GM12892 (cell line): Measurements from ENCODE around the gene CHST8.

ENCODE experiments used
- DNase-seq: peaks from one replicate; pipeline ENCODE4 v3.0.0; 2011; ENCODE audit not compliant: insufficient read length
- FAIRE-seq: peaks from 2 replicates; lab custom pipeline; 2011; peaks lifted over from hg19 to GRCh38; lab: Jason Lieb, UNC
- POLR2A ChIP-seq: IDR thresholded peaks from 2 replicates; pipeline ENCODE4 v1.6.1; 2011; ENCODE audit warnings: low read depth, low read length, control low read depth
- POLR2AphosphoS5 ChIP-seq: IDR thresholded peaks from 2 replicates; pipeline ENCODE4 v1.6.1; 2011; ENCODE audit warnings: low read depth, low read length, control low read depth
- TAF1 ChIP-seq: IDR thresholded peaks from 2 replicates; pipeline ENCODE4 v1.6.1; 2011; ENCODE audit warnings: low read depth, mild to moderate bottlenecking, control low read depth, low read length, borderline replicate concordance

The CHST8 gene

DNA sequence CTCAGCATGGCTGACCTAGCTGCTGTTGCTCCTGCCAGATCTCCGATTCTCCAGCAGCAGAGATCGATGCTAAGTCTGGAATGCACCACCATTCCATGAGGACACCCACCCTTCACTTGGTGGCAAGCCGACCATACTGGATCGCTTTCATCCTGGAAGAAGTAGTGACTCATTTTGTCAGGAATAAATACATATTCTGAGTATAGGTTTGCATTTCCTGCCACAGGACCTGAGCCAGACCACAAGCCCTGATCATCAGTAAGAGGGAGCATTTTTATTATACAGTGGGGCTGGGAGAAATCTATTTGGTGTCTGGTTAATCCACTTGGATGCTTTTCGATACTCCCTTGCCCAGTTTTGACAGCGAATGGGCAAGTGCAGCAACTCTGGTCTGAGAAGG, 164.0 kb downstream of the CHST8 start:
- FAIRE-seq (no peak), DNase-seq (no peak)
- no peak for TF ChIP-seq TAF1
- TF ChIP-seq POLR2AphosphoS5 = no peak
- no peak for TF ChIP-seq POLR2A

DNA sequence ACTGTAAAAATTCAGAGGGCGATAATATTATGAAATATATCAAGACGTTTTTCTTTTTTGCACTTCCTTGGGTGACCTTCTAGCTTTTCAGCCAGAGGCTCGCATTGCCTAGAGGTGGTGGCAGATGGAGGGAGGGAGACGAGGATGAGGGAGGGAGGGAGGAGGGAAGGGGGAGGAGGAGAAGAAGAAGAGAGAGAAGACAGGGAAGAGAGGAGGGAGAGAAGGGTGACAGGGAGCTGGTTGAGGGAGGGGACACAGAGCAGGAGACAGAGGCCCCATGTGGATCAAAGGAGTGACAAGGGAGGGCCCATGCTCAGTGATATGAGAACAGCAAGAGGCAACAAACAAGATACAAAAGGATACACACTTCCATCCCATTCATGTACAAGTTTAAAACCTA, 166.9 kb downstream of the CHST8 start:
- FAIRE-seq = no peak
- no peak for TF ChIP-seq TAF1
- TF ChIP-seq POLR2AphosphoS5 = no peak
- TF ChIP-seq POLR2A = no peak
- DNase-seq = no peak

- FAIRE-seq (no peak), DNase-seq (no peak)
- TF ChIP-seq TAF1 (no peak), POLR2AphosphoS5 (no peak), POLR2A (no peak)
Observed at GRCh38 chr19:33789344-33789743, 167.6 kb downstream of the CHST8 start.

DNA sequence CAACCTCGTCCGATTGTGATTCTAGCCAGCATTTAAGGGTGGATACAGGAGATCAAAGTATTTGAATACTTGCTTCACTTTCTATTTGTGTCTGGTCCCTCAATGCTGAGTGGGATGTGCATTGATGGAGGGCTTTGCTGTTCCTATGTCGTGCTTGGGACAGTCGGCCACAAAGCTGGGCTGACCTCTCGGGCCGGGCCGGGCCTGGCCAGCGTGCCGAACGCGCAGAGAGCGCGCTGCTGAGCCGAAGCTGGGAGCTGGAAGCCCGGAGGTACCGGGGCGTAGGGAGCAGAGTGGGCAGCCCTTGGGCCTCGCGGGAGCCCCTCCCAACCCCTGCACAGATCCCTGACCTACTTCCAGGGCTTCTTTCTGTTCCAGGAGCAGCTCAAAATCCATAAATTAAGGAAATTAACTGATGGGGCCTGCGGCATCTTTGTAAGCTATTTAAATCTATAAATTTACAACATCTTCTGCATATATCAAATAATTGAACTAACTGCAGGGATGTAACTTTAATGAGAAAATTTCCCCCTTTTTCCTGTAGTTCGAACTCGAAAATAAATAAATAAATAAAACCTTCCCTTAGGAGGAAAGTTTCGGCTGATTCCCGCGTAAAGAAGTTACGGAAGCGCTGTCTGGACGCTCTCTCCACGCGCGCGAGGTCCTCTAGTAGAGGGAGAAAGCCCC, 173.1 kb downstream of the CHST8 start:
- TF ChIP-seq POLR2A = no peak
- TF ChIP-seq POLR2AphosphoS5 = no peak
- TF ChIP-seq TAF1 = no peak
- DNase-seq (no peak), FAIRE-seq (no peak)

- TF ChIP-seq POLR2A = no peak
- TF ChIP-seq POLR2AphosphoS5 = no peak
- TF ChIP-seq TAF1 = no peak
- no peak for FAIRE-seq
- DNase-seq = peak; percentile 61
Observed at GRCh38 chr19:33795370-33796163, 173.8 kb downstream of the CHST8 start.

DNA sequence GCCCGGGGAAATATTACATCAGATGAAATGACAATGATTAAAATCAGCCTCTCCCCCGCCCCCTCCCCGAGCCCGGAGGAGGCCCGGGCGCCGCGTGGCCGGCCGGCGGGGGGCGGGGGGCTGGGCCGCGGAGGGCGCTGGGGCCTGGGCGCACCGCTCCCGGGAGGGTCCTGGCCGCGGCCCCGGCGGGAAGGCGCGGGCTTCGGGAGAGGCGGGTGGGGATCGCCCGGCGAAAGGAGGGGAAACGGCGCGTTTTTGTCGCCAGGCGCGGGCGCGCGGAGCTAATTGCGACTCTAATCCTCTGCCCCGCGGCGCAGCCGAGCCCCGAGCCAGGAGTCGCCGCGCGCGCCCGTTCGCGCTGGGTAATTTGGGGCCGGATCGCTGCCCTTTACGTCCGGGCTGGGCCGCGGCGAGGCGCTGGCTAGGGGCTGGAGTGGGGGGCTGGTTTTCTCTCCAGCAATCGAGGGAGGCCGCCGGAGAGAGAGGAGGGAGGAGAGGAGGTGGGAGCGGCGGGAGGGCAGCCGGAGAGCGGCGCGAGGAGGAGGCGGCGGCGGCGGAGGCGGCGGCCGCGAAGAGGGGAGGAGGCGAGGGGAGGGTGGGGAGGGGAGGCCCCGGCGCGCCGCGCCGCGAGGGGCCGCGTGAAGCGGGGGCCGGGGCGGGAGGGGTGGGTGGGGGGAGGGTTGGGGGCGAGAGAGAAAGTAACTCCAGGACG, 174.6 kb downstream of the CHST8 start, which contains the start of gene KCTD15:
KCTD15 (plus strand) TSS at position 707 of the 712 bp plus-strand sequence. CDS start 3,585 bp downstream, outside the sequence.
- TF ChIP-seq TAF1 (no peak), POLR2A (no peak), POLR2AphosphoS5 (no peak)
- DNase-seq = no peak
- FAIRE-seq = no peak

DNA sequence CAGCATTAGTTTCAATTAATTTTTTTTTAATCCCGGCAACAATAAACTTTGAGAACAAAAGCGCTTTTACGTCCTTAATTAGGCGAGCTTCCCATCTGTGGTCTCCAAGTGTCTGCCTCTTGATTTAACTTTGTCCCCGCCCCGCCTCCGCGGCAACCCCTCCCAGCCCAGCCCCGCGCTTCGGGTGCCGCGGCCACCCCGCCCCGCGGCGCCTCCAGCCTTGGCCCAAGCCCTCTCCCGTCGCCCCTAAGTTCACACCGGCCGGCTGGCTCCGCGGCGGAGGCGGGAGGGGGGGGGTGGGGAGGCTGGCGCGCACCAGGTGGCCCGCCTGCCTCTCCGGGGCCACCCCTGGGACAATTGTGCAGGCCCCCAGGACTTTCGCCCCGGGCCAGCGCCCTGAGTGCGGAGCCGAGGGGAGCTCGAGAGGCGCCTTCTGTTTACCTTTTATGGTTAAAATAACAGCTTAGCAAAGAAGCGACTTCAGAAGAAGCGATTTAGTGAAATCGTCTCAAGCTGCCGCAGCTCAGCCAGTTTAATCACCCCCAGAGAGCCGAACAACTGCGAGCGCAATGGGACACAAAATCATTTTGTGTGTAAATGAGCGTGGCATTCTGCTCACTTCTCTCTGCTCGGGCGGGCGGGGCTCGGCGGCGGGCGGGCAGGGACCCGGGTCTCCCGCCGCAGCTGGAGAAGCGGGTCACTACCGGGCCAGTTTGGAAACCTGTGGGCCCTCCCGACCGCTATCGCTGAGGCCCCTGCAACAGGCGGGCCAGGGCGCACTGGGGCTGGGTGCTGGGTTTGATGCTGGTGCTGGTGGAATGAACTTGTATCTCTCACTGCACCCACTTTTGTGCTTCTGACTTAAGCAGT, 176.3 kb downstream of the CHST8 start:
- TF ChIP-seq POLR2AphosphoS5 = no peak
- TF ChIP-seq TAF1 = no peak
- TF ChIP-seq POLR2A = no peak
- no peak for FAIRE-seq
- DNase-seq = no peak

GRCh38 chr19:33798681-33799111, 176.9 kb downstream of the CHST8 start:
- TF ChIP-seq POLR2A = no peak
- TF ChIP-seq POLR2AphosphoS5 = no peak
- TF ChIP-seq TAF1 = no peak
- no peak for FAIRE-seq
- DNase-seq = no peak

DNA sequence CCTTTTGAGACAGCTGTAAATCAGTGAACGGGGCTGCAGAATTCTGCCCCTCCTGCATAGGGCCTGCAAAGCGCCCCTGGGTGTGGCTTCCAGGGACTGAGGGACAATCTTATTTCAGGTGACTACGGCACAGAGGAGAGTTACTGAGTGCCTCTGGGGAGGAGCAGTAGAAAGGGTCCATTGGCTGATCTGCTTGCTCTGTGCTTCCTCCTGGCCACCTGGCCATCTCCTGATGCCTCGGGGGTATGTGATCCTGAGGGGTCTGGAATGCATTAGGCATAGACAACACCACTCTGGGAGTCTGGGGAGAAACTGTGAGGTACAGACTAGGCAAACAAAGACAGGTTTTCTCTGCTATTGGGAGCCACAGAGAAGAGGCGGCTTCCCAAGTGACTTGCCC, 177.7 kb downstream of the CHST8 start:
- TF ChIP-seq TAF1 = no peak
- no peak for TF ChIP-seq POLR2A
- TF ChIP-seq POLR2AphosphoS5 = no peak
- no peak for FAIRE-seq
- DNase-seq = no peak

DNA sequence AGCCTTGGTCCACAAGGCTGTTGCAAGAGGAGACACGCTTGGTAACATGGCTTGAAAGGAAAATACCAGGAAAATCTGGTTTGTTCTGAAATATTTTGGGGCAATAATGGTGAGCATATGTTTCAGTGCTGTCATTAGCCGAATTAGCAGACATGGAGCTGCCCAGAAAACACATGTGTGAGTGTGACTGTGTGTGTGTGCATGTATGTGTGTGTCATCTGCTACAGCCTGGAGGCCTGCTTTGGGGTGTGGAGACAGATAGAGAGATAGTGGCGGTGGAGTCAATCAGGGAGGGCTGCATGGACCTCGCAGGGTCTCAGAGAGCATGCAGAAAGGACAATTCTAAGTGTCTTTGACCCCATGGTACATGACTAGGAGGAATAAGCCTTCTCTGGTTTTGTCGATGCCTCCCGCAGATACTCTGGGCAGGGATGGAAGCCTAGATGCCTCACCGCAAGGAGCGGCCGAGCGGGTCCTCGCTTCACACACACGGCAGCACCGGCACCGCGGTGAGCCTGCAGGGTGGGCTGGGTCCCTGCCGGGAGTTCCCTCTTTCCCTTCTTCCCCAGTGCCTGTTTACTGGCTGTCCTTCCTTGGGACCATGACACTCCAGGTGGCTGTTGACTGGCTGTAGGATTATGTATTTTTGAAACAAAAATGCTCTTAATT, 178.4 kb downstream of the CHST8 start:
- FAIRE-seq = no peak
- no peak for DNase-seq
- TF ChIP-seq POLR2AphosphoS5 = no peak
- TF ChIP-seq POLR2A = no peak
- no peak for TF ChIP-seq TAF1
